ENCODE results near the gene MCM5.
A peak's percentile ranks its signal among the peaks of the same experiment; 100 is the strongest.

The MCM5 gene

GRCh38 chr22:35404176-35404575 lies 4.2 kb downstream of the MCM5 start:
- no peak for DNase-seq

GRCh38 chr22:35406443-35406842 lies 6.5 kb downstream of the MCM5 start:
- DNase-seq: no peak

GRCh38 chr22:35407362-35407761 lies 7.4 kb downstream of the MCM5 start:
- DNase-seq: no peak

- DNase-seq: no peak
Measured at GRCh38 chr22:35409783-35410662, 10.1 kb downstream of the MCM5 start.

- DNase-seq: no peak
Measured at GRCh38 chr22:35410663-35411034, 10.7 kb downstream of the MCM5 start.

GRCh38 chr22:35411102-35411501 lies 11.2 kb downstream of the MCM5 start:
- no peak for DNase-seq

- no peak for DNase-seq
Measured at GRCh38 chr22:35413624-35414023, 13.7 kb downstream of the MCM5 start.

GRCh38 chr22:35417606-35418005 lies 17.7 kb downstream of the MCM5 start:
- no peak for DNase-seq

GRCh38 chr22:35418088-35418487 lies 18.1 kb downstream of the MCM5 start:
- no peak for DNase-seq

- no peak for DNase-seq
Measured at GRCh38 chr22:35418731-35419130, 18.8 kb downstream of the MCM5 start.

- no peak for DNase-seq
Measured at GRCh38 chr22:35419756-35420155, 19.8 kb downstream of the MCM5 start.

GRCh38 chr22:35421121-35421520 lies 21.2 kb downstream of the MCM5 start:
- no peak for DNase-seq

GRCh38 chr22:35422145-35422544 lies 22.2 kb downstream of the MCM5 start:
- DNase-seq: no peak

GRCh38 chr22:35422936-35423335 lies 23.0 kb downstream of the MCM5 start:
- DNase-seq: no peak

- no peak for DNase-seq
Measured at GRCh38 chr22:35424081-35424480, 24.1 kb downstream of the MCM5 start.

- DNase-seq: no peak
Measured at GRCh38 chr22:35424761-35425160, 24.8 kb downstream of the MCM5 start.

GRCh38 chr22:35425546-35425945 lies 25.6 kb downstream of the MCM5 start:
- no peak for DNase-seq

- DNase-seq: no peak
Measured at GRCh38 chr22:35425971-35426800, 26.2 kb downstream of the MCM5 start.

GRCh38 chr22:35426801-35427140 lies 26.8 kb downstream of the MCM5 start:
- no peak for DNase-seq

GRCh38 chr22:35430897-35431322 lies 31.0 kb downstream of the MCM5 start:
- peak; percentile 53 for DNase-seq

- no peak for DNase-seq
Measured at GRCh38 chr22:35431483-35432227, 31.7 kb downstream of the MCM5 start.

GRCh38 chr22:35432228-35432905 lies 32.4 kb downstream of the MCM5 start:
- no peak for DNase-seq

Measured in activated CD4-positive, alpha-beta T cell treated with anti-CD3 and anti-CD28 coated beads for 1 hour (primary cell).